OCI-LY1 (cell line): ENCODE data around the gene YKT6.

Source experiments
- H2AFZ ChIP-seq: fragments of 200-600 bp; sonication (generic), shearing (Covaris generic); 2 replicates; pipeline ENCODE4 v1.6.0; 2014; ENCODE audit warnings: antibody characterized with exemption, mild to moderate bottlenecking, low read length
- H3F3A ChIP-seq: fragments of 200-600 bp; sonication (generic), shearing (Covaris generic); 2 replicates; pipeline ENCODE4 v1.6.0; 2014; ENCODE audit warnings: mild to moderate bottlenecking, antibody characterized with exemption, low read length, moderate library complexity; ENCODE audit not compliant: insufficient read depth
- H3K27ac ChIP-seq: fragments of 200-600 bp; sonication (generic); 2 replicates; pipeline ENCODE4 v1.5.1; 2014; ENCODE audit warnings: low read length, mixed run types, mild to moderate bottlenecking, low read depth; ENCODE audit not compliant: poor library complexity, severe bottlenecking
- H3K27me3 ChIP-seq: fragments of 200-600 bp; sonication (generic); 2 replicates; pipeline ENCODE4 v1.6.0; 2014; ENCODE audit warnings: antibody characterized with exemption, mild to moderate bottlenecking, low read length, moderate library complexity; ENCODE audit not compliant: insufficient read depth
- H3K36me3 ChIP-seq: fragments of 200-600 bp; sonication (generic); 2 replicates; pipeline ENCODE4 v1.6.1; 2014; ENCODE audit warnings: mild to moderate bottlenecking, antibody characterized with exemption, low read length, moderate library complexity, mixed read lengths; ENCODE audit not compliant: insufficient read depth
- H3K4me1 ChIP-seq: fragments of 200-600 bp; sonication (generic); 2 replicates; pipeline ENCODE4 v1.5.1; 2014; ENCODE audit warnings: mild to moderate bottlenecking, low read length, moderate library complexity; ENCODE audit not compliant: insufficient read depth, severe bottlenecking
- H3K4me2 ChIP-seq: fragments of 200-600 bp; sonication (generic), shearing (Covaris generic); 2 replicates; pipeline ENCODE4 v1.6.1; 2014; ENCODE audit warnings: low read length
- H3K4me3 ChIP-seq: fragments of 200-600 bp; sonication (generic); 2 replicates; pipeline ENCODE4 v1.5.1; 2014; ENCODE audit warnings: low read length, low read depth, mild to moderate bottlenecking, mixed read lengths; ENCODE audit not compliant: poor library complexity, severe bottlenecking
- H3K79me2 ChIP-seq: fragments of 200-600 bp; shearing (Covaris generic); 2 replicates; pipeline ENCODE4 v1.6.1; 2016; ENCODE audit warnings: mixed run types, low read length, mixed read lengths; ENCODE audit not compliant: insufficient read depth
- H3K9ac ChIP-seq: fragments of 200-600 bp; sonication (generic), shearing (Covaris generic); 2 replicates; pipeline ENCODE4 v1.6.1; 2014; ENCODE audit warnings: mild to moderate bottlenecking, low read length, mixed read lengths
- H3K9me2 ChIP-seq: fragments of 200-600 bp; sonication (generic), shearing (Covaris generic); 2 replicates; pipeline ENCODE4 v1.6.1; 2014; ENCODE audit warnings: low read depth, mild to moderate bottlenecking, low read length, mixed read lengths
- H3K9me3 ChIP-seq: fragments of 200-600 bp; shearing (Covaris generic); 2 replicates; pipeline ENCODE4 v1.6.1; 2014; ENCODE audit warnings: low read length, mixed read lengths
- H4K20me1 ChIP-seq: fragments of 200-600 bp; sonication (generic), shearing (Covaris generic); 2 replicates; pipeline ENCODE4 v1.6.0; 2016; ENCODE audit warnings: mild to moderate bottlenecking, low read length; ENCODE audit not compliant: insufficient read depth
- CTCF ChIP-seq: fragments of 200-600 bp; sonication (generic), shearing (Covaris generic); IDR thresholded peaks from 2 replicates; pipeline ENCODE4 v1.5.1; 2017; ENCODE audit warnings: mild to moderate bottlenecking, antibody characterized with exemption, low read length, moderate library complexity, mixed read lengths
- EZH2 ChIP-seq: fragments of 200-600 bp; sonication (generic), shearing (Covaris generic); IDR thresholded peaks from 2 replicates; pipeline ENCODE4 v1.8.0; 2017; ENCODE audit warnings: borderline replicate concordance, mixed run types, mild to moderate bottlenecking, antibody characterized with exemption, low read length, moderate library complexity, mixed read lengths

YKT6 gene

GRCh38 chr7:44247868-44248651, 47.3 kb downstream of the YKT6 start:
- TF ChIP-seq EZH2 (no peak), CTCF (no peak)
- Histone ChIP-seq H3K9ac (no peak overlapping the region), H3K9me2 (no peaks in the 10 kb centered on the region)

GRCh38 chr7:44249639-44250234, 49.0 kb downstream of the YKT6 start:
- Histone ChIP-seq H3K9me2 (no peaks in the 10 kb centered on the region), H4K20me1 (no peaks in the 10 kb centered on the region), H3K9me3 (no peaks in the 10 kb centered on the region), H3K27ac (no peak overlapping the region), H3K36me3 (no peaks in the 10 kb centered on the region), H2AFZ (no peak overlapping the region), H3K27me3 (peaks cover 6% of the 10 kb centered on the region; the same call in 1 of the 2 replicates), H3F3A (no peaks in the 10 kb centered on the region), H3K79me2 (no peaks in the 10 kb centered on the region), H3K4me3 (no peak overlapping the region), H3K4me2 (no peak overlapping the region), H3K4me1 (no peaks in the 10 kb centered on the region), H3K9ac (no peak overlapping the region)
- TF ChIP-seq CTCF, result no peak
- no peak for TF ChIP-seq EZH2

More at GRCh38 chr7:44247868-44248651, 47.3 kb downstream of the YKT6 start:
- no peaks in the 10 kb centered on the region for H4K20me1 ChIP-seq
- no peaks in the 10 kb centered on the region for H3K9me3 ChIP-seq
- no peaks in the 10 kb centered on the region for H3K36me3 ChIP-seq
- no peak overlapping the region for H2AFZ ChIP-seq
- H3K4me1 ChIP-seq, result no peaks in the 10 kb centered on the region
- no peaks in the 10 kb centered on the region for H3K79me2 ChIP-seq
- no peak overlapping the region for H3K27ac ChIP-seq
- 0 out of 2 replicates have a peak, but pooled peaks cover 6% of the 10 kb centered on the region for H3K27me3 ChIP-seq
- H3F3A ChIP-seq, result no peaks in the 10 kb centered on the region
- H3K4me3 ChIP-seq, result no peak overlapping the region
- no peak overlapping the region for H3K4me2 ChIP-seq

- TF ChIP-seq CTCF (no peak), EZH2 (no peak)
- Histone ChIP-seq H3K27me3 (peaks cover 6% of the 10 kb centered on the region; the same call in 1 of the 2 replicates), H3K9me3 (no peaks in the 10 kb centered on the region), H3K9me2 (no peaks in the 10 kb centered on the region), H3F3A (no peaks in the 10 kb centered on the region), H3K9ac (no peak overlapping the region), H4K20me1 (no peaks in the 10 kb centered on the region), H3K4me3 (no peak overlapping the region), H2AFZ (no peak overlapping the region), H3K4me2 (no peak overlapping the region), H3K27ac (no peak overlapping the region), H3K4me1 (no peaks in the 10 kb centered on the region), H3K79me2 (no peaks in the 10 kb centered on the region), H3K36me3 (no peaks in the 10 kb centered on the region)
These were observed 50.5 kb downstream of the YKT6 start for GRCh38 chr7:44251269-44251668.
